NCI-H446 treated with DMSO at 0.1 percent for 48 hours (cell line): ENCODE data around the gene NCBP3.
"Not testable (repeated sequence)": the region's sequence is repeated elsewhere in the genome, so short reads cannot be mapped to it uniquely, and the experiment has no call there.

Source experiments
- DNase-seq: peaks from one replicate; lab custom pipeline; 2025; lab: John Stamatoyannopoulos, UW

Gene NCBP3

DNA sequence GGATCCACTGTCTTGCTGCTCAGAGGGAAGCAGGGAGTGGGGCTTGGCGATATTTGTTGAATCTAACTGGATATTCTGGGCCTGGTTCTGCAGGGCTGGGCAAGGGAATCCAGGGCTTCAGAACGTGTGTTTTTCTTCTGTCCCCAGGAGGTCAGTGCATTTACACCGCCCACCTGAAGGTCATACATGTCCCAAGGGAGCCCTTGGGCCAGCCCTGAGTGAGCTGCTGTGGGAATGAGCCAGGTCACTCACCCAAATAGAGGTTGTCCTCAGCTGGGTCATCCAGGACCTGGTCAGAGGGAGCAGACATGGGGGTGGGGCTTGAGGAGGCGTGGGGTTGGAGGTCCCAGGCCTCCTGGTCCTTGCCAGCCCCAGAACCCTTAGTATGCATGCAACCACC, 36.2 kb upstream of the NCBP3 start:
- DNase-seq: no peak

DNA sequence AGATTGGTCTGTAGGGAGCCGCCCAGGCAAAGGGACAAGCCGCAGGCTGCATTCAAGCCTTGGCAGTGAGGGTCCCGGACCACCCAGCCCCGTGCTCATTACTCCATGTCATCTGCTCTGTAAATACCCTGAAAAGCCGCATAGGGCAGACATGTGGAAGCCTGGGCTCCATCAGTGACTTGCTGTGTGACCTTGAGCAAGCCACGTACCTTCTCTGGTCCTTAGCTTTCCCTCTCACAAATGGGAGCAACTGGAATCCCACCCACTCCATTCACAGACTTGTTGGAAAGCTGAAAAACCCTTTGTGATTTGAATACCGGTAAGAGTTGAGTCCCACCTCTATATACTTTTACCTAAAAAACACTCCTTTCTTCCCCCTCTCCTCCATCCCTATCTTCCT, 34.9 kb upstream of the NCBP3 start:
- DNase-seq: no peak

DNA sequence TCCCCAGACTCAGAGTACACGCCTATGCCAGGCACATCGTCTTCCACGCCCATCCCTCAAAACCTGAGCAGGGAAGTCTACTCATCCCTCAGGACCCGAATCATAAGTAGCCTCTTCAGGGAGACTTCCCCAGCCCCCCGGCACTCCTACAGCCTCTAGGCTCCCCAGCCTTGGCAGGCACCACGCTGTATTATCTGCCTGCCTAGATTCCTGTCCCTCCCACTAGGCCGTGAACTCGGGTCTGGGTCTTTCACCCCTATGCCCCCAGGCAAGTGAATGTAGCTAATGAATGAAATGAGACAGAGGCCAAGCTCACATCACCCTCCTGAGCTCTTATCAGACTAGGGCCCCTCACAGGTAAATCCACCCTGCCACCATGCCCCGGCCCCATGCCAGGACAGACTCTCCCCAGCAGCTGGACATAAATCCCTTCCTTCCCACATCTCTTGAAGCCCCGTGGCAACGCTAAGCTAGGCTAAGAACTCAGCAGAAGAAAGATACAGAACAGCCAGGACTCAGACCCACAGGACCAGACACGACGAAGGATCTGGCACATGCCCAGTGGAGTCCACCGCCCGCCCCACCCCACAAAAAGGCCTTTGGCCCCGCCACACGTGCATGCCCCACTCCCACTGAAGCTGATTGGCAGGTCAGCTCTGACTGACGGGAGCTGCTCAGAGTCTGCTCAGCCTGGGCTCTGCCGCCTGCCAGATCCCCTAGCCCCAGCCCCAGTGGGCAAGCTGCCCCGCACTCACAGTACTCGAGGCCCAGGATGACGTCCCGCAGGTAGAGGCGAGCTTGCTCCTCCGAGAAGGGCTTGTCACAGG, 33.8 kb upstream of the NCBP3 start:
- DNase-seq: no peak

DNA sequence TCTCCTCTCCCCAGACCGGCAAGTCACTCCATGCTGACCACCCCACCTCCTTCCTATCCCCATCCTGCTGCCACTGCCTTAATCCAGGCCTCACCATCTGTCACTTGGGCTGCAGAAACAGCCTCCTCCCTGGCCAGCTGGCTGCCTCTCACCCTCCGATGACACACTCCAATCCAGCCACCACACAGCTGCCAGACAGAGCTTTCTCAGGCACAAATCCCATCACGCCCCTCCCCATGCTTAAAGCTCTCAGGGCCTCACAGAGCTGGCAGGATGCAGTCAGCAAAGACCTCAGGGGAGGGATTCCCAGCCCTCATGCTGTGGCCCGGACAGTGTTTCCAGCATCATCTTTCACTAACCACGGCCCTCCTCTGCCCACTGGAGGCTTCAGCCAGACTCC, 33.1 kb upstream of the NCBP3 start:
- peak; percentile 95 for DNase-seq

DNA sequence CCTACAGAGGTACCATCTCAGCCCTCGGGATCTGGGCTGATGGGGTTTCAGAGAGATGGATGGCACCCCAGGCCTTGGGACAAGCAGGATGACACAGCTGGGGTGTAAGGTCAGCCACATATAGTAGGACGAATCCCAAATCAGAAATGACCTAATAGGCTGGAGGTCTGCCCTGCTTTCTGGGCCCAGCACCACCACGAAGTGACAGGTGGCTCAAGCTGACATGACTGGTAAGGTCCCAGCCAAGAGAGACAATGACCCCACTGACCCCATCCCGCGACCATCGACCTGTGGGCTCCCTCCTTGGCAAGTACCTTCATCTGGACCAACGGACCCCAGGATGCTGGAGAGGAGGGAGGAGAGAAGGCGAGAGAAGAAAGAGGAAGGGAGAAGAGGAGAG, 31.2 kb upstream of the NCBP3 start:
- no peak for DNase-seq

DNA sequence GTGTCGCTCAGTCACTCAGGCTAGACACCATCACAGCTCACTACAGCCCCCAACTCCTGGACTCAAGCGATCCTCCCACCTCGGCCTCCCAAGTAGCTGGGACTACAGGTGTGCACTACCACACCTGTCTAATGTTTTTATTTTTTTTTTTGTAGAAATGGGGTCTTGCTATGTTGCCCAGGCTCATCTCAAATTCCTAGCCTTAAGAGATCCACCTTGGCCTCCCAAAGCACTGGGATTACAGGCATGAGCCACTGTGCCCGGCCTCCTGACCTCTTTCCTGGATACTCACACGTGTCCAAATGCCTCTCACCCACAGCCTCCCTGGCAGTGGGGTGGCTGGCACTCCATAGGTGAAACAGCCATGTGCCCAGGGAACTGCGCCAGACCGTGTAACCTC, 29.3 kb upstream of the NCBP3 start:
- DNase-seq: no peak

DNA sequence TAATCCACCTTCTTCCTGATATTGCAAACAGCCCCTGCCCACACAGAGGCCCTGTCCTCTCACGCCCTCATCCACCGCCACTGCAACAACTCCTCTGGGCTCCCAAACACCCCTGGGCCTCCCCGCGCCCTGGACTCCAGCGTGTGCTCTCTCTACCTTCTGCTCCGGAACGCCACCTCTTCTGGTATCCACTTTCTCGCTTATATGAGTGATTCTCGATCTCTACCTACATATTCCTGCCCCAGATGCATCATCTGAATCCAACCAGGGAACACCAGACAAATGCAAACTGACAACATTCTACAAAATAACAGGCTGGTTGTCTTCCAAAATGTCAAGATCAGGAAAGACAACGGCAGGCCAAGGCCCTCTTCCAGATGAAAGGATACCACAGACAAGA, 27.8 kb upstream of the NCBP3 start:
- DNase-seq: no peak

DNA sequence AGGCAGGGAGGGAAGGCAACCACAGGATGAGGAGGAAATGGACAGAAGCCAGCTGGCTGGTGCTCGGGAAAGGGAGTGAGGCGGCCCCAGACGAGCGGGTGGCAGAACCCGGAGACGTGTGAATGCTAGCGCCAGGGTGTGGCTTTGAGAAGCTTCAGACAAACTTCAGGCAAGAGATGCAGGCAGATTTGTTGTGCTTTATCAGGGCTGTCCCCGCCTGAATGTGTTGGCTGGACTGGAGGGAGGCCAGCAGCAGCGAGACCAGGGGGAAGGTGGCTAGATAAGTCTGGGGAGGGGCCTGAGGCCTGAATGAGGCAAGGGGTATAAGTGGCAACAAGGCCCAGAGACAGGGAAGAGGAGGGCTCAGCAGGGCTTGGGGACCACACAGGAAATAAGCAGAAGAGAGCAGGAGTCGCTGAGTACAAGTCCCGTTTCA, 24.8 kb upstream of the NCBP3 start:
- no peak for DNase-seq

DNA sequence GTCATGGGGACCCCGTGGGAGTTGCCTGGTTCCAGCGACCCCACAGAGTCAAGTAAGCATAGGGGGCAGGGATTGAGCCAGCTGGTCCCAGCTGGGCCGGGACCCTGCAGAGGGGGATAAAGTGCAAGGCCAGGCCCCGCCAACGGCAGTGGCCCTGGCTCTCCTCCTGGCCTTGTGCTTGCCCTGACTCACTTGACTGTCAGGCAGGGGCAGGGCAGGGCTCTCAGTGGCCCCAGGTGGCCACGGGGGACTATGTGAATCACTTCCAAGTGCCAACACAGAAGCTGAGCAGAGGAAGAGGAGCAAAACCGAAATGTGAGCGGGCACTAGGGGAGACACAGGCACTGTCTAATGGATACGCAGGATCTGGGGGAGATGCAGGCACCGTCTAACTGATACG, 21.6 kb upstream of the NCBP3 start:
- no peak for DNase-seq

DNA sequence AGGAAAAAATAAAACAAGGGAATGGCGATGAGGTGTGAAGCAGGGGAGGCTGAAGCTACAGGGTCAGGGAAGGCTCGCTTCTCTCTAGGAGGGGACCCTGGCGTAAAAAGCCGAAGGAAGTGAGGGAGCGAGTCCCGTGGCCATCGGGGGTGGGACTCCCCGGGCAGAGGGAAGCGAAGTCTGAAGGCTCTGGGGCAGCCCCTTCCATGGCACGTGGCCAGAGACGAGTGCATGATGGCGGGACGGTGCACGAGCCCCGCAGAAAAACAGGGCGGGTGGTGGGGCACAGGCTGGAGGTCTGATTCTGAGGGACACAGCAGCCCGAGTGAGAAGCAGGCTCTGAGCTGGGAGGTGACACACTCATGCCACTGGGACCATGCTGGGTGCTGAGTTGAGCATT, 21.1 kb upstream of the NCBP3 start:
- DNase-seq: no peak

DNA sequence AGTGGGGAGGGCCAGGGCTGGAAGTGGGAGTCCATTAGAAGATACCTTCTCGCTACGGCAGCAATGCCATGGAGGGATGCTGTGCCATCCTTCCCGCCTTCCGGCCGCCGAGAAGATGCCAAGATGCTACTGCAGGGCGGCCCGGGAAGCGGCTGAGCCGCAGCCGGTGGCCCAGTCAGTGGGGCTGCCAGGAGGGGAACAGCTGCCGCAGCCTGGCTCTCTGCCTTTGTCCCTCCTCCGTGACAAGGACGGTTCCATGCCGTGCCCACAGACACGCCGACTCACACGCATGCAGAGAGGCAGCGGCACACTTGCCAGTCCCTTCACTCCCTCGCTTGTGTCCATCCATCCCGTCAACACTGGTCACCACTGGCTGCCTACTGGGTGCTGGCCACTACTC, 20.2 kb upstream of the NCBP3 start:
- peak; percentile 21 for DNase-seq

DNA sequence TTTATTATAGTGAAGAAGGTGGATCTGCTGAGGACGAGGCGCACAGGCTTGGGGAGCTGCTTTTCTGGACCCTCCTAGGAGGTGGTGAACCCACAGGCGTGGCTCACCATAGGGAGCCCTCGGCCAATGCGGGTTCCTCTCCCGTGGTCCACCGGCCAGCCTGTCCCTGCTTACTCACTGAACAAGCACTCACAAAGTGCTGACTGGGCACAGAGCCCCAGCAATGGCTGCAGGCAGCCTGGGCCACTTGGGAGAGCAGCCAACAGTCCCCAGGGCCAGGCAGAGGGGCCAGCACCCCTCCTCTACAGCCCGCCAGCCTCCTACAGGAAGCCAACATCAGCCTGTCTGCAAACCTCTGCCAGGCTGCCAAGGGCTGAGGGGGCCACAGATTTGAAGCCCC, 19.1 kb upstream of the NCBP3 start:
- peak; percentile 31 for DNase-seq

DNA sequence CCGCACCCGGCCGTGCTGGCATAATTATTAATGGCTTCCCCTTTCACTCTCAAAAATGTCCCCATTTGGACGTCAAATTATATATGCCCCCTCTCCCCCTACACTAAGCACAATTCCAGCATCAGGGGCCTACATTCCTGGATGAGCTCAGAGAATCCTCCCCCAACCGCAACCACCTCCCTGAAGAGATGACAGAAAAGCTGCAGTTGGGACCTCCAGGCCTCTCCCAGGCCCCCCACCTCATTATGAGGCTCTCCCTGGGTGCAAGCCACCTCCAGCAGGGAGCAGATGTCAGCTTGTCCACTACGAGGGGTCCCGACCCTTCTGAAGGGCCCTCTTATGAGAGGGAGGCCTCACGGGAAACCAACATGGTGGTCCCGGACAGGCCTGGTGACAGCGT, 18.5 kb upstream of the NCBP3 start:
- DNase-seq: no peak

DNA sequence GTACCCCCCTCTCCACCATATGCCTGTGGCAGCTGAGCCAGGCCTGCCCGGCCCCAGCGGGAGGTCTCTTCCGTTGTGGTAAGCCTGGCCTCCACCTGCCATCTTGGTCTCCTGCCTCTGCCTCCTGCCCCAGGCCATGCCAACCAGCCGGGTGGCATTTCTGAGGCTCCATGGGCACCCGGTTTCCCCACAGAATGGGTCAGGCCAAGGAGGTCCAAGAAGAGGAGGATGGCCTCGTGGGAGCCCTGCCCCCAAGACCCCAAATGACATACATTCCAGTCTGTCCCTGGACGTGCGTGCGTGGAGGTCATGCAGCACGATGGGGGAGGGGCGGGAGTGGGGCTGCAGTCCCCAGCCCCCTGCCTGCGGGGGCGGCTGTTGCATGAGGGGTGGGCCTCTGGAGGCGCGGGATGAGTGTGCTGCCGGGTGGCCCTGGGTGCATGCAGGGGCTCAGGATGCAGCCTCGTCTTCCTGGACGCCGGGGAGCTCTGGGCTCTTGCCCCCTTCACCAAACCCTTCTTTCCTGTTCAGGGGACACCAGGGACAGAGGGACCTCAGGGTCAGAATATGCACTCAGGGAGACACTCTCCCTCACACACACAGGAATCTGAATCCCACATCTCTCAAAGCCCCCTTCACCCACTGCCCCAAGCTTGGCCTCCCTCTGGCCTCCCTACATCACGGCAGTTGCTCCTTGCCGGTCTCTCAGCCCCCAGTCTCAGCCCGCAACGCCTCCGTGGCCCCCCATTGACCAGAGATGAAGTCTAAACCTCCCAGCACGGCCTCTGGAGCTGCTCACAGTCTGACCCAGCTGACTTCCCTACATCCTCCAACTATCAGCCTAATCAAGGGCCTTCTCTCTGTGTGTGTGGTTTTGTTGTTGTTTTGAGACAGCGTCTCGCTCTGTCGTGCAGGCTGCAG, 16.0 kb upstream of the NCBP3 start:
- no peak for DNase-seq

DNA sequence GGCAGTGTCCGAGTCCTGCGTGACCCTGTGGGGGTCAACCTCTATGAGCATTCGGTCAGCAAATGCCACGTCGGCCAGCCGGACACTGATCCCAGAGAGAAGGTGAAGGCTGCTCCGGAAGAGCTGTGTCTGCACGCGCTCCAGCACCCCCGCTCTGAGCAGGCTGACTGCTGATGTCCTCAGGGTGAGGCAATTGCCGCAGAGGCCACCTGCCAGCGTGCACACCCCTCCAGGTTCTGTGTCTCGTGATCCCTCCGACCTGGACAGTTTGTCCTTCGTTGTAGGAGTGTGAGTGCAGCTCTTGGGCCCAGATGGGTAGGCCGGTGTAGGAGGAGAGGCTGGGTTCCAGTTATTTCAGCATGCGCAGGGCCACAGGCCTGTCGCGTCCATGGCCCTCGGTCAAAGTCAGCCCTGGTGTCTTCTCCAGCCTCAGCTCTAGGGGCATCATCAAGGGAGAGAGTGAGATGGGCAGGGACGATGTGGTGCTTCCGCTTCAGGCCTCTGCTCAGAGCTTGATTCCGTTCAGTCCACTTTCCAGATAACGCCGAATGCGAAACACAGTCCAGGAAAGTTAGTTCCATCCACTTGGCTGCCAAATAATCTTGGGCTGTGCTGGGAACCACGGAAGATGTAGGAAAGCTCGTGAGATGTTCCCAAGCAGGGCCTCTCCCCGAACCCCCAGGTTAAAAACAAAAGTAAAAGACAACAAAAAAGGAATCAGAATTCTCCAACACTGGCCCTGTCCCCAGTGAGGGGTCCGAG, 15.1 kb upstream of the NCBP3 start:
- DNase-seq: no peak

DNA sequence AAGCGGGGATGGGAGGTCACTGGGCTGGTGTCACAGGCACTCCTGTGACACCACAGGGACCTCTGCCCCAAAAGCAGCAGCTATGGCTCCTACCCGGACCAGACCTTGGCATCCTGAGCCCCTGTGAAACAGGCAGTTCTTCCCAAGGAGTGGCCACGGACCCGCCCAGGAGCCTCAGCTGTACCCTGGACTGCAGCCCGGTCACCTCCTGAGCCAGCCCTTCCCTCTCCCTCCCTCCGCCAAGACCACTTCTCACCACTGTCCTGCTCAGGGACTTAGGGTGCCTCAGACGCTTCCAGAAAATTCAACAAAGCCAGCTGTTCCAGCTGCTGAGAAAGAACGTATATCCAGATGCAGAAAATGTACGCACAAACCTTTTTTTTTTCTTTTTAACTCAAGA, 13.9 kb upstream of the NCBP3 start:
- no peak for DNase-seq

DNA sequence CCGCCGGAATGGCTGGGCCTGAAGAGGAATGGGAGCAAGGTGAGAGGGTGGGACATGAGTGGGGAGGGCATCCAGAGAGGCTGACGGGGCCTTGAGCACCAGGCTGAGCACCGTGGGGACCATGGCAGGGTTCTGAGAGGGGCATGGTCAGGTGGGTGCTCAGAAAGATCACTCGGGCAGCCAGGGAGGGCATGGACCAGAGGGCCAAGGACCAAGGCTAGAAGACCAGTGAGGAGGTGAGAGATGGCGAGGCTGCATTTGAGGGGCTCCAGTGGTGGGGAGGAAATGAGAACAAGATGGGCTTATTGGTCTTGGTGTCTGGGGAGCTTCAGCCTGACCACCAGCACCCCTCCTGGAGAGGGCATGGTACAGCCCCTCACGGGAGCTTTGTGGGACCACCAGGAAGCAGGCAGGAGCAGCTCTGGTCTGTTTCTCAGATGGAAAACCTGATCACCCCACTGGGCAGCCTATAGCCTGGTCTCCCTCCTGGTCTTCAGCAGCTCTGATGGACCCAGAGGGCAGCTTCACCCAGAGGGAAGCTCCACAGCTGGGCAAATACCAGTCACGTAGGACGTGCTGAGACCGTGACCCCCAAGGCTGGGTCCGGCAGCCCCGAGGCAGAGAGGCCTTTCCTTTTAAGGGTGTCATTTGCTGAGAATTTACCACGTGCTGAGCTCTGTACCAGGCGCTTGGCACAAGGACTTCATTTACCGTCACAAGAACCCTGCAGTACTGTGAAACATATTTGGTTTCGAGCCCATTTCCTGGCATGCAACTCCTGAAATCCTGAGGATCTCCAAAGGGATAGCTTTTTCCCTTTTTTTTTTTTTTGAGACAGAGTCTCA, 11.4 kb upstream of the NCBP3 start:
- DNase-seq: no peak

DNA sequence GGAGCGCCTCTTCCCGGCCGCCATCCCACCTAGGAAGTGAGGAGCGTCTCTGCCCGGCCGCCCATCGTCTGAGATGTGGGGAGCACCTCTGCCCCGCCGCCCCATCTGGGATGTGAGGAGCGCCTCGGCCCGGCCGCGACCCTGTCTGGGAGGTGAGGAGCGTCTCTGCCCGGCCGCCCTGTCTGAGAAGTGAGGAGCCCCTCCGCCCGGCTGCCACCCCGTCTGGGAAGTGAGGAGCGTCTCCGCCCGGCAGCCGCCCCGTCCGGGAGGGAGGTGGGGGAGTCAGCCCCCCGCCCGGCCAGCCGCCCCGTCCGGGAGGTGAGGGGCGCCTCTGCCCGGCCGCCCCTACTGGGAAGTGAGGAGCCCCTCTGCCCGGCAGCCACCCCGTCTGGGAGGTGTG, 8.2 kb upstream of the NCBP3 start:
- DNase-seq: not testable (repeated sequence)

DNA sequence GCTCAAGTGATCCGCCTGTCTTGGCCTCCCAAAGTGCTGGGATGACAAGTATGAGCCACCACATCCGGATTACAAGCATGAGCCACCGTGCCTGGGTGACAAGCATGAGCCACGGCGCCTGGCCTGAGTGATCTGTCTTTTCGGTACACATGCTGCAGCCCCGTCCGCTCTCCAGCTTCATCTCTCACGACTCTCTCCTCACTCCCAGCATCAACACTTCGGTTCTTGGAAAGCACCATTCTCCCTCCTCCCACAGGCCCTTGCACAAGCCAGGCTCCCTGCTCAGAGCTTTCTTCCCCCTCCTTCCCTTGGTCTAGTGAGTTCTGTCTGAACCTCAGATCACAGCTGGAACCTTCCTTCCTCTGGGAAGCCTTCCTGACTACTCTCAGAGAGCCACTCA, 6.5 kb upstream of the NCBP3 start:
- DNase-seq: no peak

DNA sequence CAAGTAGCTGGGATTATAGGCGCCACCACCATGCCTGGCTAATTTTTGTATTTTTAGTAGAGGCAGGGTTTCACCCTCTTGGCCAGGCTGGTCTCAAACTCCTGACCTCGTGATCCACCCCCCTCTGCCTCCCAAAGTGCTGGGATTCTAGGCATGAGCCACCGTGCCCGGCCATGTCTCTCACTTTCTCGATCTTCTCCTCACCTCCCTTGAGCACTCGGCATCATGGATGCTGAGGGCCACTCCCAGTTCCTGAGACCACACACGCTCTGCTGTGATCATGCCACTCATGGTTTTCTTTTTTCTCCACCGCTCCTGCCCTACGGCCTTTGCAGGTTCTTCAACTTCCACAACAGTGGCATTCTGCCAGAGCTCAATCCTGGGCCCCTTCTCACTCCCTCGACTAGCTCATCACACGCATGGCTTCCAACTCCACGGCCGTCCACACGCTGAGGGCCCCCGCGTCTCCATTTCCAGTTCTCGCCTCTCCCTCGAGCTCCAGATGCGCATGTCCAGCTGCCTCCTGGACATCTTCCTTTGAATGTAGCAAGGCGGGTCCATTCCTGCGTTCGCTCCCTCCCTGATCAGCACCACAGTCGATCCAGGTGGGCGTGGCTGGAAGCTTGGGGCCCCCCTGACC, 5.5 kb upstream of the NCBP3 start:
- no peak for DNase-seq

DNA sequence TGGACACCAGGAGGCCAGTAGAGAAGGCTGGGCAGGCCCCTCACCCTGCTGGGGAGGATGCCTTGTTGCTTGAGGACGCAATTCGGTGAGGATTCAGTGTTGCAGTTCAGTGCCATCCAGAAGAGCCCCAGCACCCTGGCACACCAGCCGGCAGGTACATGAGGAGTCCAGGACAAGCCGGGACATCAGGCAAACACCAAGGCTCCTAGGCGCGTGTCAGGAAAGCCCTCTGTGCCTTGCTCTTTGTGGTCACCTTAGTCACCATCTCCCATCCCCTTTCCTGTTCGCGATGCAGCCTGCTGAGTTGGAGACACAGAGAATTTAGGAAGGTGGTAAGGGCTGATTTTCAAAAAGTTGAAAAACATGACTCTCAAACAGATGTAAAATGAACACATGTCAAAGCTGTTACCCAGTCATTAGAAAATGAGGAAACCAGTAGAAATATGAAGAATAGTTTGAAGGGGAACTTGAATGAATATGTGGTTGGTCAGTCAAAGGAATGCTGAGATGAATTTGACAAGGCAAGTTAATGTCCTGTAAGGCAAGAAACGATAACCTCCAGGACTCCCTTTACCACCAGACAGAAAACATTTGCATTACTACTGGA, 2.3 kb upstream of the NCBP3 start:
- no peak for DNase-seq
